ENCODE measurements around the gene GRIK1.

Gene GRIK1

DNA sequence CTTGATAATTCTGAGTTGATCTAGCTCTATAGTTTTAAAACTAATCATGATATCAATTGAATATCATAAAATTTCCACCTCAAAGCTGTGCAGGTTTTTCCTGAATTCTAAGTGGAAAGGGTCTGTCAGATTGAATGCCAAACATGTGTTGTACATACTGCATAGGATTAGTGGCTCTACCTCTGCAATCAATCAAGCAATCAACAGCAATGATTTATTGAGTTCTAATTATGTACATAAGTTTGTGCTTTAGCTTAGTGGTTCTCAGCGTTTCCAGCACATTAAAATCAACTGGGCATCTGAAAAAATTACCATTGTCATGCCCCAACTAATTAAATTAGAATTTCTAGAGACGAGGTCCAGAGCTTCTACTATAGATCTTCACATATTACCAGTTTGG lies 389.6 kb downstream of the GRIK1 start:
- POLR2A ChIA-PET = no interaction called here
- TF ChIP-seq, protein P1, sequence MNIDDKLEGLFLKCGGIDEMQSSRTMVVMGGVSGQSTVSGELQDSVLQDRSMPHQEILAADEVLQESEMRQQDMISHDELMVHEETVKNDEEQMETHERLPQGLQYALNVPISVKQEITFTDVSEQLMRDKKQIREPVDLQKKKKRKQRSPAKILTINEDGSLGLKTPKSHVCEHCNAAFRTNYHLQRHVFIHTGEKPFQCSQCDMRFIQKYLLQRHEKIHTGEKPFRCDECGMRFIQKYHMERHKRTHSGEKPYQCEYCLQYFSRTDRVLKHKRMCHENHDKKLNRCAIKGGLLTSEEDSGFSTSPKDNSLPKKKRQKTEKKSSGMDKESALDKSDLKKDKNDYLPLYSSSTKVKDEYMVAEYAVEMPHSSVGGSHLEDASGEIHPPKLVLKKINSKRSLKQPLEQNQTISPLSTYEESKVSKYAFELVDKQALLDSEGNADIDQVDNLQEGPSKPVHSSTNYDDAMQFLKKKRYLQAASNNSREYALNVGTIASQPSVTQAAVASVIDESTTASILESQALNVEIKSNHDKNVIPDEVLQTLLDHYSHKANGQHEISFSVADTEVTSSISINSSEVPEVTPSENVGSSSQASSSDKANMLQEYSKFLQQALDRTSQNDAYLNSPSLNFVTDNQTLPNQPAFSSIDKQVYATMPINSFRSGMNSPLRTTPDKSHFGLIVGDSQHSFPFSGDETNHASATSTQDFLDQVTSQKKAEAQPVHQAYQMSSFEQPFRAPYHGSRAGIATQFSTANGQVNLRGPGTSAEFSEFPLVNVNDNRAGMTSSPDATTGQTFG (tag by site-specific recombination; IDR thresholded peaks at IDR 0.05; ENCODE audit: borderline replicate concordance) = no peak
- TF ChIP-seq SALL2 (tag by site-specific recombination; IDR thresholded peaks at IDR 0.05; ENCODE audit: borderline replicate concordance) = no peak
- Histone ChIP-seq H3K9me3 (ENCODE audit: control insufficient read depth, insufficient read depth, low read depth, low read length) (no peaks in the 10 kb centered on the region), H3K4me1 (ENCODE audit: control insufficient read depth, insufficient read depth, low read length) (no peaks in the 10 kb centered on the region), H3K36me3 (ENCODE audit: control insufficient read depth in 2 of 2, insufficient read depth in 1 of 2, low read length in 2 of 2) (no peaks in the 10 kb centered on the region), H3K4me3 (ENCODE audit: low read depth, low read length) (no peak overlapping the region), H3K27ac (ENCODE audit: extremely low read depth, low read depth, low read length) (no peak overlapping the region)
- CTCF ChIA-PET = no interaction called here

DNA sequence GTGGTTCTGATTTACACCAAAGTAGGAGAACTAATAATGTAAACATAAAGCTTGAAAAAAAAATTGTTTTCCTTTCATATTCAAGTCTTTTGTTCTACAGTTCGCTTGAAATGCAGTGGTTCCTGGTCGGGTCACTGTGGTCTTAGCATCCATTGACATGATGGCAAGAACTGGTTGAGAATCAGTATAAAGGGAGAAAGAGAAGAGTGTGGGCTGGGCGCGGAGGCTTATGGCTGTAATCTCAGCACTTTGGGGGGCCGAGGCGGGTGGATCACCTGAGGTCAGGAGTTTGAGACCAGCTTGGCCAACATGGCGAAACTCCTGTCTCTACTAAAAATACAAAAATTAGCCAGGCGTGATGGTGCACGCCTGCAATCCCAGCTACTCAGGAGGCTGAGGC lies 390.2 kb downstream of the GRIK1 start:
- Histone ChIP-seq H3K9me3 (ENCODE audit: control insufficient read depth, insufficient read depth, low read depth, low read length) (no peaks in the 10 kb centered on the region), H3K4me1 (ENCODE audit: control insufficient read depth, insufficient read depth, low read length) (no peaks in the 10 kb centered on the region), H3K36me3 (ENCODE audit: control insufficient read depth in 2 of 2, insufficient read depth in 1 of 2, low read length in 2 of 2) (no peaks in the 10 kb centered on the region), H3K4me3 (ENCODE audit: low read depth, low read length) (no peak overlapping the region), H3K27ac (ENCODE audit: extremely low read depth, low read depth, low read length) (no peak overlapping the region)
- POLR2A ChIA-PET = no interaction called here
- CTCF ChIA-PET = interaction anchor here (0.7 kb wide), 1 partner anchor 117 kb away, joined by 3 read pairs; no protein-coding TSS in a partner anchor
- TF ChIP-seq GLIS2 (tag by site-specific recombination; IDR thresholded peaks at IDR 0.05) (no peak), ZNF133 (tag by site-specific recombination; IDR thresholded peaks at IDR 0.05) (no peak), SCRT1 (tag by site-specific recombination; IDR thresholded peaks at IDR 0.05; ENCODE audit: borderline replicate concordance) (no peak), ZBTB1 (tag by site-specific recombination; IDR thresholded peaks at IDR 0.05) (no peak)
- TF ChIP-seq, protein P2, sequence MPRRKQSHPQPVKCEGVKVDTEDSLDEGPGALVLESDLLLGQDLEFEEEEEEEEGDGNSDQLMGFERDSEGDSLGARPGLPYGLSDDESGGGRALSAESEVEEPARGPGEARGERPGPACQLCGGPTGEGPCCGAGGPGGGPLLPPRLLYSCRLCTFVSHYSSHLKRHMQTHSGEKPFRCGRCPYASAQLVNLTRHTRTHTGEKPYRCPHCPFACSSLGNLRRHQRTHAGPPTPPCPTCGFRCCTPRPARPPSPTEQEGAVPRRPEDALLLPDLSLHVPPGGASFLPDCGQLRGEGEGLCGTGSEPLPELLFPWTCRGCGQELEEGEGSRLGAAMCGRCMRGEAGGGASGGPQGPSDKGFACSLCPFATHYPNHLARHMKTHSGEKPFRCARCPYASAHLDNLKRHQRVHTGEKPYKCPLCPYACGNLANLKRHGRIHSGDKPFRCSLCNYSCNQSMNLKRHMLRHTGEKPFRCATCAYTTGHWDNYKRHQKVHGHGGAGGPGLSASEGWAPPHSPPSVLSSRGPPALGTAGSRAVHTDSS (tag by site-specific recombination; IDR thresholded peaks at IDR 0.05) = no peak

DNA sequence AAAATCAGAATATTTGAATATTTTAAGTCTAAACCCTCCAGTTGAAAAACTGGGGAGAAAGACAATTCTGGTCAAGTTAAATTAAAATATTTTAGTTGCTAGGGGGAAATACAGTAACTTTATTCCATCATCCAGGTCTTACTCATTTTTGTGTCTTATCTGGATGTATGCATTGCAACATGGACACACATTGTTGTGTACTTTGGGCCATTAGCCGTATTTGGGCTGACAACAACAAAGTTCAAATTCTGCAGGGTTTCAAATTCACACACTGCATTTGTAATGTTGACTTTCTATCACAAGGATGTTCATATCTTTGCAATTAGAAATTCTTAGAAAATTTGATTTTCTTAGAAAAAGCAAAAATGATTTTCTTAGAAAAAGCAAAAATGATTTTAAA lies 391.8 kb downstream of the GRIK1 start:
- TF ChIP-seq ZNF629 (tag by site-specific recombination; IDR thresholded peaks at IDR 0.05) (no peak), ZNF394 (tag by site-specific recombination; IDR thresholded peaks at IDR 0.05; ENCODE audit: borderline replicate concordance) (no peak), ZNF701 (tag by site-specific recombination; IDR thresholded peaks at IDR 0.05) (no peak), ZNF302 (tag by site-specific recombination; IDR thresholded peaks at IDR 0.05; ENCODE audit: low read depth) (no peak), ZNF140 (tag by site-specific recombination; IDR thresholded peaks at IDR 0.05) (no peak), ZNF248 (tag by site-specific recombination; IDR thresholded peaks at IDR 0.05) (no peak), ZBTB17 (tag by site-specific recombination; IDR thresholded peaks at IDR 0.05) (no peak), ZNF585B (tag by site-specific recombination; IDR thresholded peaks at IDR 0.05) (no peak), ZNF23 (tag by site-specific recombination; IDR thresholded peaks at IDR 0.05; ENCODE audit: borderline replicate concordance) (no peak), ZNF558 (tag by site-specific recombination; IDR thresholded peaks at IDR 0.05) (no peak), ZNF202 (tag by site-specific recombination; IDR thresholded peaks at IDR 0.05; ENCODE audit: borderline replicate concordance) (no peak), ZNF707 (tag by site-specific recombination; IDR thresholded peaks at IDR 0.05) (no peak), ZNF501 (tag by site-specific recombination; IDR thresholded peaks at IDR 0.05) (no peak), OSR2 (tag by site-specific recombination; IDR thresholded peaks at IDR 0.05) (no peak), ZNF791 (tag by site-specific recombination; IDR thresholded peaks at IDR 0.05) (no peak), ZNF133 (tag by site-specific recombination; IDR thresholded peaks at IDR 0.05) (no peak), GLIS2 (tag by site-specific recombination; IDR thresholded peaks at IDR 0.05) (no peak), ZNF623 (tag by site-specific recombination; IDR thresholded peaks at IDR 0.05) (no peak)
- TF ChIP-seq, protein P3, sequence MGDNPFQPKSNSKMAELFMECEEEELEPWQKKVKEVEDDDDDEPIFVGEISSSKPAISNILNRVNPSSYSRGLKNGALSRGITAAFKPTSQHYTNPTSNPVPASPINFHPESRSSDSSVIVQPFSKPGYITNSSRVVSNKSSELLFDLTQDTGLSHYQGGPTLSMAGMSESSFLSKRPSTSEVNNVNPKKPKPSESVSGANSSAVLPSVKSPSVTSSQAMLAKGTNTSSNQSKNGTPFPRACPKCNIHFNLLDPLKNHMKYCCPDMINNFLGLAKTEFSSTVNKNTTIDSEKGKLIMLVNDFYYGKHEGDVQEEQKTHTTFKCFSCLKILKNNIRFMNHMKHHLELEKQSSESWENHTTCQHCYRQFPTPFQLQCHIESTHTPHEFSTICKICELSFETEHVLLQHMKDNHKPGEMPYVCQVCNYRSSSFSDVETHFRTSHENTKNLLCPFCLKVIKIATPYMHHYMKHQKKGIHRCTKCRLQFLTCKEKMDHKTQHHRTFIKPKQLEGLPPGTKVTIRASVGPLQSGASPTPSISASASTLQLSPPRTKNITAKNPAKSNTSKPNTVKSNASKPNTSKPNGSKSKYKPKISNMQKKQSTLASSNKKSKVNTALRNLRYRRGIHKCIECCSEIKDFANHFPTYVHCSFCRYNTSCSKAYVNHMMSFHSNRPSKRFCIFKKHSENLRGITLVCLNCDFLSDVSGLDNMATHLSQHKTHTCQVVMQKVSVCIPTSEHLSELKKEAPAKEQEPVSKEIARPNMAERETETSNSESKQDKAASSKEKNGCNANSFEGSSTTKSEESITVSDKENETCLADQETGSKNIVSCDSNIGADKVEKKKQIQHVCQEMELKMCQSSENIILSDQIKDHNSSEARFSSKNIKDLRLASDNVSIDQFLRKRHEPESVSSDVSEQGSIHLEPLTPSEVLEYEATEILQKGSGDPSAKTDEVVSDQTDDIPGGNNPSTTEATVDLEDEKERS (tag by site-specific recombination; IDR thresholded peaks at IDR 0.05) = no peak
- TF ChIP-seq, protein P2 (tag by site-specific recombination; IDR thresholded peaks at IDR 0.05) = no peak
- Histone ChIP-seq H3K27ac (ENCODE audit: extremely low read depth, low read depth, low read length) (no peak overlapping the region), H3K4me1 (ENCODE audit: control insufficient read depth, insufficient read depth, low read length) (no peaks in the 10 kb centered on the region), H3K36me3 (ENCODE audit: control insufficient read depth in 2 of 2, insufficient read depth in 1 of 2, low read length in 2 of 2) (no peaks in the 10 kb centered on the region), H3K4me3 (ENCODE audit: low read depth, low read length) (no peak overlapping the region), H3K9me3 (ENCODE audit: control insufficient read depth, insufficient read depth, low read depth, low read length) (no peaks in the 10 kb centered on the region)
- ChIA-PET POLR2A (no interaction called here), CTCF (no interaction called here)
